GM23338 (cell line): ENCODE results near the gene MADCAM1. TPM values are rescaled to one million over a fixed set of nuclear protein-coding genes. Genes with fewer than 3 reads are reported as not detected.

Experiments used
- ATAC-seq: fragments of 200-7000 bp; cut with Tn5 transposase; 3 replicates; pipeline ENCODE4 v1.9.1; 2020
- DNase-seq: peaks from one replicate; pipeline ENCODE4 v3.0.0-alpha.2; 2015; ENCODE audit warnings: low spot score
- H2AFZ ChIP-seq: fragments of 200-600 bp; sonication (generic); 2 replicates; pipeline ENCODE4 v1.8.0; 2016; ENCODE audit warnings: antibody characterized with exemption, mild to moderate bottlenecking, moderate library complexity
- H3F3A ChIP-seq: fragments of 200-600 bp; sonication (generic); replicated peaks from 2 replicates; pipeline ENCODE4 v1.8.0; 2017; ENCODE audit warnings: antibody characterized with exemption, mixed run types, low read depth
- H3K27ac ChIP-seq: fragments of 200-600 bp; sonication (generic); 2 replicates; pipeline ENCODE4 v1.6.1; 2016; ENCODE audit warnings: low read depth
- H3K27me3 ChIP-seq: fragments of 200-600 bp; sonication (generic); 2 replicates; pipeline ENCODE4 v1.8.0; 2016; ENCODE audit warnings: mild to moderate bottlenecking, mixed run types, moderate library complexity; ENCODE audit not compliant: insufficient read depth
- H3K36me3 ChIP-seq: fragments of 200-600 bp; sonication (generic); 2 replicates; pipeline ENCODE4 v1.8.0; 2016; ENCODE audit warnings: mild to moderate bottlenecking; ENCODE audit not compliant: insufficient read depth
- H3K4me1 ChIP-seq: fragments of 200-600 bp; sonication (generic); 2 replicates; pipeline ENCODE4 v1.8.0; 2016; ENCODE audit warnings: mild to moderate bottlenecking, moderate library complexity; ENCODE audit not compliant: insufficient read depth
- H3K4me2 ChIP-seq: fragments of 200-600 bp; sonication (generic); 2 replicates; pipeline ENCODE4 v1.7.1; 2017; ENCODE audit warnings: mixed run types
- H3K4me3 ChIP-seq: fragments of 200-600 bp; sonication (generic); 2 replicates; pipeline ENCODE4 v1.6.1; 2016; ENCODE audit warnings: mixed run types
- H3K79me2 ChIP-seq: fragments of 200-600 bp; sonication (generic); replicated peaks from 2 replicates; pipeline ENCODE4 v1.8.0; 2017; ENCODE audit warnings: mild to moderate bottlenecking; ENCODE audit not compliant: insufficient read depth
- H3K9me2 ChIP-seq: fragments of 200-600 bp; sonication (generic); 2 replicates; pipeline ENCODE4 v1.8.0; 2017; ENCODE audit not compliant: insufficient read depth
- H4K20me1 ChIP-seq: fragments of 200-600 bp; sonication (generic); replicated peaks from 2 replicates; pipeline ENCODE4 v1.8.0; 2017; ENCODE audit warnings: mild to moderate bottlenecking; ENCODE audit not compliant: insufficient read depth
- H3K27ac Mint-ChIP-seq: 2 replicates; pipeline ENCODE4 v1.8.0; 2020; ENCODE audit warnings: inconsistent platforms, mild to moderate bottlenecking, moderate library complexity, mixed read lengths
- H3K27me3 Mint-ChIP-seq: 3 replicates; pipeline ENCODE4 v1.8.0; 2022; ENCODE audit warnings: low read depth, mild to moderate bottlenecking, moderate library complexity, mixed read lengths, inconsistent platforms; ENCODE audit not compliant: insufficient read depth, poor library complexity
- H3K36me3 Mint-ChIP-seq: 3 replicates; pipeline ENCODE4 v1.8.0; 2021; ENCODE audit warnings: low read depth, mild to moderate bottlenecking, inconsistent platforms, moderate library complexity, mixed read lengths
- H3K4me1 Mint-ChIP-seq: 3 replicates; pipeline ENCODE4 v1.8.0; 2020; ENCODE audit warnings: mild to moderate bottlenecking, inconsistent platforms, mixed read lengths
- H3K4me3 Mint-ChIP-seq: 3 replicates; pipeline ENCODE4 v1.8.0; 2021; ENCODE audit warnings: moderate library complexity, mild to moderate bottlenecking, inconsistent platforms, mixed read lengths
- H3K9me3 Mint-ChIP-seq: 3 replicates; pipeline ENCODE4 v1.8.0; 2020; ENCODE audit warnings: moderate library complexity, mild to moderate bottlenecking, inconsistent platforms, mixed read lengths
- CREB1 ChIP-seq: fragments of 250-450 bp; sonication (Bioruptor Pico); IDR thresholded peaks from 2 replicates; pipeline ENCODE4 v1.5.0; 2020; ENCODE audit warnings: low read depth, mild to moderate bottlenecking, moderate library complexity
- ETS1 ChIP-seq: IDR thresholded peaks from 2 replicates; pipeline ENCODE4 v1.6.1; 2016; ENCODE audit warnings: antibody characterized with exemption
- EZH2phosphoT487 ChIP-seq: fragments of 200-600 bp; sonication (generic); IDR thresholded peaks from one replicate; pipeline ENCODE4 v1.8.1; 2018; ENCODE audit warnings: antibody characterized with exemption; ENCODE audit not compliant: unreplicated experiment
- JUNB ChIP-seq: IDR thresholded peaks from one replicate; pipeline ENCODE4 v1.6.1; 2016; ENCODE audit warnings: antibody characterized with exemption; ENCODE audit not compliant: unreplicated experiment
- POLR2AphosphoS5 ChIP-seq: IDR thresholded peaks from 2 replicates; pipeline ENCODE4 v1.6.1; 2016; ENCODE audit warnings: antibody characterized with exemption, low read depth
- REST ChIP-seq: IDR thresholded peaks from one replicate; pipeline ENCODE4 v1.6.1; 2018; ENCODE audit warnings: antibody characterized with exemption; ENCODE audit not compliant: unreplicated experiment
- ZNF114 ChIP-seq: fragments of 250-450 bp; sonication (Bioruptor Pico); IDR thresholded peaks from 2 replicates; pipeline ENCODE4 v1.5.0; 2020; ENCODE audit warnings: mild to moderate bottlenecking, moderate library complexity
- ZNF331 ChIP-seq: fragments of 250-450 bp; sonication (Bioruptor Pico); IDR thresholded peaks from 2 replicates; pipeline ENCODE4 v1.5.0; 2020; ENCODE audit warnings: low read depth, mild to moderate bottlenecking, moderate library complexity
- polyA plus RNA-seq: library from polyadenylated mRNA; unstranded; fragments of >200 nt; fragmentation: Nextera tagmentation; extraction: Ambion mirVana; gene quantifications from 2 replicates; pipeline ENCODE4 v1.2.1, GENCODE V29; 2016
- total RNA-seq: library from RNA; depleted of rRNA; stranded (reverse); fragments of >200 nt; shearing (Covaris generic); gene quantifications from 2 replicates; pipeline ENCODE4 v1.2.3, GENCODE V29; 2014
- TF ChIP-seq, protein P1 (sequence below), 2 experiments: fragments of 200-600 bp in 1 of 2; sonication (generic) in 1 of 2; conservative IDR thresholded peaks; 2 replicates each; pipeline versions ENCODE4 v1.5.1 to v1.6.1; 2016 to 2017; ENCODE audit warnings: antibody characterized with exemption in 2 of 2, low read depth in 2 of 2, mild to moderate bottlenecking in 2 of 2, moderate library complexity in 1 of 2

MADCAM1 gene
- total and polyA plus RNA-seq, 2 experiments from 2014 or later: 2.1 to 2.5 TPM

DNA sequence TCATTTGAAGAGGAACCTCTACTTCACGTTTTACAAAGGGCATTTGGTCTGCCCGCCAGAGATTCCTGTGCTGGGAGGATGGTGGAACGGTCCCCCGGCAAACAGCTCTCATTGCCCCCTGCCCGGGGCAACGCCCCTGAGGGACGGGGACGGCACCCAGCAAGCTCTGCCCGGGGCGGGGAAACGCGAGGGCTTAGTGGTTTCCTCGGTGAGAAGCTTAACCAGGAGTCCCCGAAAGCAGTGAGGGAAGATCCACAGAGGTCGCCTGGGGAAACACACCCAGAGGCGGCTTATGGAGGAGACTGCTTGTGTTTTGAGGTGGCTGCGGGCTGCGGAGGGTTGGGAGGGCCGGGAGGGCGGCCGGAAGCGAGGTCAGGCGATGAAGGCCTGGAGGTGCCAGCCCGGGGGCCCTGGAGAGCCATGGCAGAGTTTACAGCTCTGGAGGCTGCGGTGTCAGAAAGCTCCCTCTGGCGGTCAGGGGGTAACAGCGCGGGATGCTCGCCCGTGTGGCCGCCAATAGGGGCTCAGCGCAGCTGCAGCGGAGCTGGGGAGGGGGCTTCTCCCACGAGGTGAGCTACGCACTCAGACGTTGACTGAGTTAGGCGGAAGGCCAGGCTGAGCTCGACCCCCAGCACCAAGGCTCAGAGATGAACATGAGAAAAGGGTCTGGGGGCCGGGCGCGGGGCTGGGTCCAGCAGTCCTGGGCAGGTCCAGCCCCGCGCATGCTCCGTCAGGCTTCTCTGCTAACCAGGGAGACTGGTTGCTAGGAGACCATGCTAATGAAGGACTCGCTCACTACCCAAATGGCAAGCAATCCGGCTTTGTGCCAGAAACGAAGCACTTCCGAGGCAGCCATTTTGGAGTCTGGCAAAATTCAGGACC, 10.4 kb downstream of the MADCAM1 start (continued):
- TF ChIP-seq REST (no peak), ZNF331 (CRISPR knock-in tag) (no peak), JUNB (no peak), EZH2phosphoT487 (no peak), ZNF114 (no peak), CREB1 (CRISPR knock-in tag) (peak; percentile 63)

DNA sequence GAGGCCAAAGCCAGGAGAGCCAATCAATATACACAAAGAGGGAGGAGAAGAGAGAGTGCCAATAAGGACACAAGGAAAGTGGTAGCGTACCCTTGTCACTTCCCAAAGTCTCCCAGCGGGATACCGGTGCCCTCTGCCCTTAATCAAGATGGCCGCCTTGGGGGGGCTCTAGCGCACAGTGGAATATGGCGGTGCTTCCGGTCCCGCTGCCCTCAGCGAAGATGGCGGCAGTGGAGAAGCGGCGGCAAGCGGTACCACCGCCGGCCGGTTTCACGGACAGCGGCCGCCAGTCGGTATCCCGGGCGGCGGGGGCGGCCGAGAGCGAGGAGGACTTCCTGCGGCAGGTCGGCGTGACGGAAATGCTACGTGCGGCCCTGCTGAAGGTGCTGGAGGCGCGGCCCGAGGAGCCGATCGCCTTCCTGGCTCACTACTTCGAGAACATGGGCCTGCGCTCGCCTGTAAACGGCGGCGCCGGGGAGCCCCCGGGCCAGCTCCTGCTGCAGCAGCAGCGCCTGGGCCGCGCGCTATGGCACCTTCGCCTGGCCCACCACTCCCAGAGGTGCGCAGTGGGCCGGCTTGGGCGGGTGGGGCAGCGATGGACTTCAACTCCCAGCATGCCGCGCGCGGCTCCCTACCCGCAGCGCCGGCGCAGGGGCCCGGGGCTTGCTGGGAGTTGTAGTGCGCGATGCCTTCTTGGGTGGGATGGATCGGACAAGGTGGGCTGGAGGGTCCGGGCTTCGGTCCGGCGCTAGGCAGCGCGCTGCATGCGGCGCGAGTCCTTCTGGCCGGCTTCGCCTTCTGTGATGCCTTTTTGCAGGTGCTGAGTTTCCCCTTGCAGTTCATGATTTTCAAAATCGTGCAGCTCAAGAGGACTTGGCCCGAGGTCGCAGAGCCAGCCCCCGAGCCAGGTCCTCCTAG, 11.3 kb downstream of the MADCAM1 start, which contains the start of gene TPGS1:
TSS of gene TPGS1 (plus strand) at position 212 of the 918 bp plus-strand sequence. CDS start at position 222, 10 bp downstream.
- peaks cover 12% of the 10 kb centered on the region for H3K9me3 Mint-ChIP-seq
- peak within 1 kb of the TSS; percentile 100 for H3K27ac Mint-ChIP-seq
- peak within 1 kb of the TSS; percentile 85 for H3K4me3 Mint-ChIP-seq
- TF ChIP-seq POLR2AphosphoS5: peak; percentile 26; the same call in 1 of the 2 replicates
- TF ChIP-seq EZH2phosphoT487: no peak
- no peak for TF ChIP-seq JUNB
- TF ChIP-seq ETS1: peak; percentile 97
- TF ChIP-seq REST: no peak
- TF ChIP-seq ZNF114: no peak; the same call in 1 of the 2 replicates
- TF ChIP-seq, protein P1, sequence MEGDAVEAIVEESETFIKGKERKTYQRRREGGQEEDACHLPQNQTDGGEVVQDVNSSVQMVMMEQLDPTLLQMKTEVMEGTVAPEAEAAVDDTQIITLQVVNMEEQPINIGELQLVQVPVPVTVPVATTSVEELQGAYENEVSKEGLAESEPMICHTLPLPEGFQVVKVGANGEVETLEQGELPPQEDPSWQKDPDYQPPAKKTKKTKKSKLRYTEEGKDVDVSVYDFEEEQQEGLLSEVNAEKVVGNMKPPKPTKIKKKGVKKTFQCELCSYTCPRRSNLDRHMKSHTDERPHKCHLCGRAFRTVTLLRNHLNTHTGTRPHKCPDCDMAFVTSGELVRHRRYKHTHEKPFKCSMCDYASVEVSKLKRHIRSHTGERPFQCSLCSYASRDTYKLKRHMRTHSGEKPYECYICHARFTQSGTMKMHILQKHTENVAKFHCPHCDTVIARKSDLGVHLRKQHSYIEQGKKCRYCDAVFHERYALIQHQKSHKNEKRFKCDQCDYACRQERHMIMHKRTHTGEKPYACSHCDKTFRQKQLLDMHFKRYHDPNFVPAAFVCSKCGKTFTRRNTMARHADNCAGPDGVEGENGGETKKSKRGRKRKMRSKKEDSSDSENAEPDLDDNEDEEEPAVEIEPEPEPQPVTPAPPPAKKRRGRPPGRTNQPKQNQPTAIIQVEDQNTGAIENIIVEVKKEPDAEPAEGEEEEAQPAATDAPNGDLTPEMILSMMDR (conservative IDR thresholded peaks at IDR 0.05; ENCODE audit: low read depth in 2 of 2): no peak
- TF ChIP-seq ZNF331 (CRISPR knock-in tag): no peak
- TF ChIP-seq CREB1 (CRISPR knock-in tag): peak; percentile 60

More for the DNA sequence above, 11.3 kb downstream of the MADCAM1 start, which contains the start of gene TPGS1:
- DNase-seq (peak; percentile 93), ATAC-seq (peak; percentile 62)
- H3K36me3 ChIP-seq: no peaks in the 10 kb centered on the region; the same call in 1 of the 2 replicates
- peak within 1 kb of the TSS; percentile 93 for H3K27ac ChIP-seq
- 0 out of 2 replicates have a peak, but pooled peaks cover 14% of the 10 kb centered on the region for H3F3A ChIP-seq
- peak within 1 kb of the TSS; percentile 81 for H3K4me3 ChIP-seq
- peak within 1 kb of the TSS; percentile 91 for H2AFZ ChIP-seq
- peaks cover 19% of the 10 kb centered on the region for H3K36me3 Mint-ChIP-seq
- no peaks in the 10 kb centered on the region for H3K79me2 ChIP-seq
- H3K27me3 Mint-ChIP-seq: peaks cover 23% of the 10 kb centered on the region
- H3K27me3 ChIP-seq: no peaks in the 10 kb centered on the region
- no peaks in the 10 kb centered on the region for H4K20me1 ChIP-seq
- peak within 1 kb of the TSS; percentile 98 for H3K4me2 ChIP-seq
- H3K4me1 ChIP-seq: peaks cover 13% of the 10 kb centered on the region; the same call in 1 of the 2 replicates
- no peaks in the 10 kb centered on the region for H3K9me2 ChIP-seq
- H3K4me1 Mint-ChIP-seq: peaks cover 20% of the 10 kb centered on the region
